Epithelial cell of esophagus (primary cell): Measurements from ENCODE around the gene FAM210A.
"Not testable (repeated sequence)": the region's sequence is repeated elsewhere in the genome, so short reads cannot be mapped to it uniquely, and the experiment has no call there.

ENCODE experiments used
- DNase-seq: peaks from one replicate; pipeline ENCODE4 v3.0.0; 2010; ENCODE audit warnings: low read depth
- H3K4me3 ChIP-seq: 2 replicates; pipeline ENCODE4 v1.5.1; 2011; ENCODE audit warnings: mild to moderate bottlenecking, low read length, control low read depth
- CTCF ChIP-seq: IDR thresholded peaks from 2 replicates; pipeline ENCODE4 v1.5.1; 2011; ENCODE audit warnings: low read depth, mild to moderate bottlenecking, low read length, control low read depth, inconsistent platforms; ENCODE audit not compliant: insufficient read depth; ENCODE audit errors: missing control alignments

Gene FAM210A

GRCh38 chr18:13680612-13681011 lies 45.7 kb downstream of the FAM210A start:
- H3K4me3 ChIP-seq: no peak overlapping the region
- TF ChIP-seq CTCF: peak; percentile 37
- DNase-seq: peak; percentile 24

DNA sequence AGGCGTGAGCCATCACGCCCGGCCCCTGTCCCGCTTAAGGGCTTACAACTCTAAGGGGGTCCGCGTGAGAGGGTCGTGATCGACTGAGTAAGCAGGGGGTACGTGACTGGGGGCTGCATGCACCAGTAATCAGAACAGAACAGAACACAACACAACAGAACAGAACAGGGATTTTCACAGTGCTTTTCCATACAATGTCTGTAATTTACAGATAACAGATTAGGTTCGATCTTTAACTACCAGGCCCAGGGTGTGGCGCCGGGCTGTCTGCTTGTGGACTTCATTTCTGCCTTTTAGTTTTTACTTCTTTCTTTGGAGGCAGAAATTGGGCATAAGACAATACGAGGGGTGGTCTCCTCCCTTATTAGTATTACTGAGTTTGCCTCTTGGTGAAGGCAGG lies 49.0 kb downstream of the FAM210A start:
- DNase-seq, H3K4me3 ChIP-seq: not testable (repeated sequence)

DNA sequence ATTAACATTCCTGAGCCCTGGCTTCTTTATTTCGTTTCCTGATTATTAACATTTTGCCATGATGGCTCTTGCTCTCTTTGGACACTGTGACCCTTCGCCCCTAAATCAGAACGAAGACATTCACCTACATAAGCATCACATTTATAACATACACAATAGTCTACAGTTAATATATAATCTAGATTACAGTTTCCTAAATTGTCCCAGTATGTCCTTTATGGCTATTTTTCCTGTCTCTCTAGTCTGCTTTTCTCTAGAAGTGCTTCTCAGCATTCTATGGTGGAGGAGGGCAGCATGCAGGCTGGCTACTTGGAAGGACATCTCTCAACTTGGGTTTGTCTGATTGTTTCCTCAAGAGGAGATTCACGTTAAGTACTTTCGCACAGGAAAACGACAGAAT lies 49.9 kb downstream of the FAM210A start:
- DNase-seq: no peak
- H3K4me3 ChIP-seq: no peak overlapping the region
- TF ChIP-seq CTCF: no peak

- DNase-seq: no peak
- H3K4me3 ChIP-seq: no peak overlapping the region
- TF ChIP-seq CTCF: no peak
These were observed 53.7 kb downstream of the FAM210A start for GRCh38 chr18:13672657-13673056.

GRCh38 chr18:13661779-13662256 lies 64.5 kb downstream of the FAM210A start:
- no peak for DNase-seq
- no peak for TF ChIP-seq CTCF
- no peak overlapping the region for H3K4me3 ChIP-seq

GRCh38 chr18:13661051-13661778 lies 65.1 kb downstream of the FAM210A start:
- H3K4me3 ChIP-seq: no peak overlapping the region
- no peak for DNase-seq
- TF ChIP-seq CTCF: no peak

DNA sequence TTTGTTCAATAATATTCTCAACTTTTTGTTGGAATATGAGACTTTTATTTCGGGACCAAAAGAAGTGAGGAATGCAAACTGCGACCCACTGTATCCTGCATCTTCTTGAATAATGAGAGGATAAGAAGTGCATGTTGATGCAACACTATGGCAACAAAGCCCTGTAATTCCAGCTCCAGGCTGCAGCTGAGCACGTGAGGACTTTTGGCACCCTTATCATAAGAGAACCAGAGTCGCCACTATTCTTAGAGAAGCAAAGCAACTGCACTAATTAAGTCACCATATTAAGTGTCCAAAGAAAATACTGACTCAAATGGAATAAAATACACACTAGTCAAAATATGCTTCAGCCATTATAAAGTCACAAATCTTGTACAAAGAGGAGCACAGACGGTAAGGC lies 65.8 kb downstream of the FAM210A start:
- H3K4me3 ChIP-seq: no peak overlapping the region
- DNase-seq: no peak
- TF ChIP-seq CTCF: no peak
